PC-9 (cell line): Measurements from ENCODE around the gene LRP1.

ENCODE experiments used
- EZH2 ChIP-seq: fragments of 200-600 bp; sonication (generic); IDR thresholded peaks from 2 replicates; pipeline ENCODE4 v1.8.0; 2017; ENCODE audit warnings: antibody characterized with exemption, low read depth
- TF ChIP-seq, protein P1 (sequence below): fragments of 200-600 bp; sonication (generic); conservative IDR thresholded peaks from 2 replicates; pipeline ENCODE4 v1.6.1; 2017; ENCODE audit warnings: mixed run types, antibody characterized with exemption, mild to moderate bottlenecking, moderate library complexity

GRCh38 chr12:57261428-57261865 is 133.2 kb downstream of the LRP1 start:
- TF ChIP-seq, protein P1, sequence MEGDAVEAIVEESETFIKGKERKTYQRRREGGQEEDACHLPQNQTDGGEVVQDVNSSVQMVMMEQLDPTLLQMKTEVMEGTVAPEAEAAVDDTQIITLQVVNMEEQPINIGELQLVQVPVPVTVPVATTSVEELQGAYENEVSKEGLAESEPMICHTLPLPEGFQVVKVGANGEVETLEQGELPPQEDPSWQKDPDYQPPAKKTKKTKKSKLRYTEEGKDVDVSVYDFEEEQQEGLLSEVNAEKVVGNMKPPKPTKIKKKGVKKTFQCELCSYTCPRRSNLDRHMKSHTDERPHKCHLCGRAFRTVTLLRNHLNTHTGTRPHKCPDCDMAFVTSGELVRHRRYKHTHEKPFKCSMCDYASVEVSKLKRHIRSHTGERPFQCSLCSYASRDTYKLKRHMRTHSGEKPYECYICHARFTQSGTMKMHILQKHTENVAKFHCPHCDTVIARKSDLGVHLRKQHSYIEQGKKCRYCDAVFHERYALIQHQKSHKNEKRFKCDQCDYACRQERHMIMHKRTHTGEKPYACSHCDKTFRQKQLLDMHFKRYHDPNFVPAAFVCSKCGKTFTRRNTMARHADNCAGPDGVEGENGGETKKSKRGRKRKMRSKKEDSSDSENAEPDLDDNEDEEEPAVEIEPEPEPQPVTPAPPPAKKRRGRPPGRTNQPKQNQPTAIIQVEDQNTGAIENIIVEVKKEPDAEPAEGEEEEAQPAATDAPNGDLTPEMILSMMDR, result no peak
- no peak for TF ChIP-seq EZH2
